SKM-1 (cell line): Measurements from ENCODE around the gene ATP2A3.
"Not testable (repeated sequence)": the region's sequence is repeated elsewhere in the genome, so short reads cannot be mapped to it uniquely, and the experiment has no call there.

Experiments
- DNase-seq: peaks from one replicate; lab custom pipeline; 2025; ENCODE audit not compliant: unreplicated experiment; lab: John Stamatoyannopoulos, UW

ATP2A3 gene

GRCh38 chr17:3991699-3992098, 27.5 kb upstream of the ATP2A3 start:
- DNase-seq: not testable (repeated sequence)

GRCh38 chr17:3990386-3991127, 26.3 kb upstream of the ATP2A3 start:
- DNase-seq: no peak

- DNase-seq: no peak
Measured at GRCh38 chr17:3989041-3989886, 25.0 kb upstream of the ATP2A3 start.

DNA sequence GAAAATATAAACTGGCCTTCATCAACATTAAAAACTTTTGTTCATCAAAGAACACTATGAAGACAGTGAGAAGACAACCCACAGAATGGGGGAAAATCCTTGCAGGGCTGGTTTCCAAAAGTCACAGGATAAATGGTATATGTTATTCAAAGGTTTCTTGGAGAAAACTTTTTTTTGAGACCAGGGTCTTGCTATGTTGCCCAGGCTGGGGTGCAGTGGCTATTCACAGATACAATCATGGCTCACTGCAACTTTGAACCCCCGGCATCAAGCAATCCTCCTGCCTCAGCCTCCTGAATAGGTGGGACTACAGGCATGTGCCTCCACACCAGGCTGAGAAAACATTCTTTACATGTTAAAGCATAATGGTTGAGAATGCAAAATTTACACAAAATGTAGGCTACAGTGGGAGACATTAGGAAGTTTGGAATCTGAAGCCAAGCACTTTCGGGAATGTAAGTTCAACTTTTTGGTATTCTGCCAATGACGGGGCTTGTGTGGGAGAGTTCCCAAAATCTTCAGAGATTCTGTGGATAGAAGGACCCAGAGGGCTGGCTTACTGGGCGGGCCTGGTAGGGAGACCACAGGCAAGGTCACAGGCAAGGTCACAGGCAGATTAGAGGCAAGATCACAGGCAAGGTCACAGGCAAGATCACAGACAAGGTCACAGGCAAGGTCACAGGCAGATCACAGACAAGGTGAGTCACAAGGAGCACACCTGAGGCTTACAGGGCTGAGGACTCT, 24.2 kb upstream of the ATP2A3 start:
- no peak for DNase-seq

DNA sequence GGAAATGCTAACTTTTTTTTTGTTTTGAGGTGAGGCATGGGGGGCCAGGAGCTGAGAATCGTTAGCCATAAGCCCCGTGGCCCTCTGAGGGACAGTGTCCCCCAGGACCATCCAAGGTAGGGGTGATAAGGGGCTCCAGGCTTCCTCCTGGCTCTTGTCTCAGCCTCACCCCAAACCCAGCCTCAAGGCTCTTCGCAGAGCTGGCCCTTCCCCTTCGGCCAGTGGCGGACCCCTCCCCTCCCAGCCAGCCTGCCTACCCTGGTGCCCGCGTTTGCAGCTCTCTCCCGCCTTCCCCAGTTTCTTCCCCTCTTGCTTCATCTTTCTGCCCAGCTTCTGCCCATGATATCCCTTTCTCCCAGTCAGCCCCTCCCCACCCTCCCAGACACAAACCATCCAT, 22.7 kb upstream of the ATP2A3 start:
- no peak for DNase-seq

GRCh38 chr17:3986270-3986938, 22.2 kb upstream of the ATP2A3 start:
- no peak for DNase-seq

GRCh38 chr17:3985846-3986245, 21.6 kb upstream of the ATP2A3 start:
- no peak for DNase-seq

DNA sequence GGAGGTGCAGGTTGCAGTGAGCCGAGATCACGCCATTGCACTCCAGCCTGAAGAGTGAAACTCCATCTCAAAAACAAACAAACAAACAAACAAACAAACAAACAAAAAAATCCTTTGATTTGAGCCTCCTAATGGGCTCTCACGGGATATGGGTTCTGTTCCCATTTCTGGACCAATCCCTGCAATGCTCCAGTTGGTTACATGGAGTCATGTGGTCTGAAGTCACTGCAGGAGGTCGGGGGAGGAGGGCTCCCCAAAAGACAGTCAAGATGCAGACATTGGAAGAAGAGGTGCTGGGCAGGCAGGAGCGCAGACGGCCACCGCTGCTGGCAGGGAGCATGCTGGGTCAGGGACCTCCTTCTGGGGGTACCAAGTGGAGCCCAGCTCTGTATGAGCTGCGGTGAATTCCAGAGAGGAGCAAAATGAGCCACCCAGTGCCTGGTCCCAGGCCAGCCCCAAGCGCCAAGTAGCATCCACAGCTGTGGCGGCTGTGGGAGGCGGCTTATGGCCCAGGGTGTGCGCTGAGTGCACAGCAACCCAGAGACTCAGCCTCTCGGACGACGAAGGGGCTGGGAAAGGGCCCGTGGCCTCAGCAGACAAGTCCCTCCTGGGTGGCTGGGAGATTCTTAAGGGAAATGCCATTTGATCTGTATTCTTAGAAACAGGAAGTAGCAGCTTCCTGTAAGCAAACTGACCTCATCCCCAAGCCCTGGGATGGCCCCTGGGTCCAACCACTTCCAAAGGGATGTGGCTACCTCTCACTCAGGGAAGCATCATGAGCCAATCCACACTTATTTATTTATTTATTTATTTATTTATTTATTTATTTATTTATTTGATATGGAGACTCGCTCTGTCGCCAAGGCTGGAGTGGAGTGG, 19.6 kb upstream of the ATP2A3 start:
- DNase-seq: no peak

- no peak for DNase-seq
Measured at GRCh38 chr17:3982541-3983017, 18.3 kb upstream of the ATP2A3 start.

DNA sequence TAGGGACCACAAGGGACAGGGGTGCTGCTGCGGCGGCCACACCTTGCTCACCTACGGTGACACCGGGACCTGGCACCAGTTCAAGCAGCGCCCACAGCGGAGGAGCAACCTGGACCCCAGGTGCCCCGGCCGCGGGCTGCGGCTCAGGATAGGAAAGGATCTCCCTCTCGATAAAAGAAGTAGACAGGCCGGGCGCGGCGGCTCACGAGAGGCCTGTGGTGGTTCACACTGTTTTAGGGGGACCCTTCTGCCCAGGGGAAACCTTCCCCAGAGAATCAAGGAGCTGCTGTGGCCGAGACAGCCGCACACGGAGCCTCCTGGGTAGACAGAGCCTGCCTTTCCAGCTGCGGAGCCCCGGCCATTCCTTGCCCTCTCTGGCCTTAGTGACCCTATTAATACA, 17.9 kb upstream of the ATP2A3 start:
- no peak for DNase-seq

- DNase-seq: no peak
Measured at GRCh38 chr17:3981455-3981854, 17.2 kb upstream of the ATP2A3 start.

DNA sequence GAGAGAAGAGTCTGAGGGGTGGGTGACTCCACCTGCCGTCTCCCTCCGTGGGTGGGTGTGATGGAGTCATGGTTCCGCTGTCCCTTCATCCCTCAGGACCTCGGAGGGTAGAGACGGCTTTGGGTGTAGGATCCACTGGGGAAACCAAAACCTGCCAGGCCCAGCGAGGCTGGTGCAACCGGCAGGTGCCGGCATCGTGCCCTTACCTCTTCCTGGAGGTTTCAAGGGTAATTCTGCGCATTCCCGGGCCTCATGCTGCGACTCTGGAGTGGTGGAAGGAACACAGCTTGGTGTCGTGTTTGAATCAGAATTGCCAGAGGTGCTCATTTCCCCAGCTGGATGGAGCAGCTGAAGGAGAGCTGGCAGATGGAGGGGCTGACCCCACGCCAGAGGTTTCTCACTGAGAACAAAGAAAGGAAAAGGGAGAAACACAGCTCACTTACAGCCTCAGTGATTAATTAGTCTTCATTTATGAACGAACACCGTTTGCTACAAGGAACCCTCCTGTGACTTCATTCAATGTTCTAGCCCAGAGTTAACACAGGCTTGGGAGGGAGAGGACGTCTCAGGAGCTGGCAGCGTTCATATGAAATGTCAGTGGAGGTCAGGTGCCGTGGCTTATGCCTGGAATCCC, 16.3 kb upstream of the ATP2A3 start:
- no peak for DNase-seq

- no peak for DNase-seq
Measured at GRCh38 chr17:3979290-3979611, 15.0 kb upstream of the ATP2A3 start.

GRCh38 chr17:3978421-3979289, 14.4 kb upstream of the ATP2A3 start:
- no peak for DNase-seq

GRCh38 chr17:3977387-3977786, 13.2 kb upstream of the ATP2A3 start:
- DNase-seq: no peak

DNA sequence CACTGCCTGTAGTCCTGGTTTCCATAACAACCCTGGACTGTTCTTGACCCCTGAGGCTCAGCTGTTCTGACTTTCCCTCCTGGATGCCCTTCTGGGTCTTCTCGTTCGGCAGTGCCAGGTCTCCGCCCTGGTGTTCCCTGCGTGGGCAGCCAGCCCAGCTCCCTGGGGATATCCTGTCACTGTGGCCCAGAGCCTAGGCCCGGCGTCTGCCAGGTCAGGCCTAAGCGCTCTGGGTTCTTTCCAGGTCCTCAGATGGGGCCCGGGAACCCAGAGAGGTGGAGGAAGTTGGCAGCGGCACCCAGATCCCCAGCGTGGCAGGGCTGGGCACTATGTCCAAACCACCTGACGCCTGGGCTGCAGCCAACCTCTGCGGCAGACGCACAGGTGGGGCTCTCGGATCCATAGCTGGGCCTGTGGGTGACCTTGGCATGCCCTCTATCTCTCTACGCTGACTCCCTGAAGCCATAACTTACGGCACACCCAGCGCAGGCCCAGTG, 12.5 kb upstream of the ATP2A3 start:
- DNase-seq: no peak

DNA sequence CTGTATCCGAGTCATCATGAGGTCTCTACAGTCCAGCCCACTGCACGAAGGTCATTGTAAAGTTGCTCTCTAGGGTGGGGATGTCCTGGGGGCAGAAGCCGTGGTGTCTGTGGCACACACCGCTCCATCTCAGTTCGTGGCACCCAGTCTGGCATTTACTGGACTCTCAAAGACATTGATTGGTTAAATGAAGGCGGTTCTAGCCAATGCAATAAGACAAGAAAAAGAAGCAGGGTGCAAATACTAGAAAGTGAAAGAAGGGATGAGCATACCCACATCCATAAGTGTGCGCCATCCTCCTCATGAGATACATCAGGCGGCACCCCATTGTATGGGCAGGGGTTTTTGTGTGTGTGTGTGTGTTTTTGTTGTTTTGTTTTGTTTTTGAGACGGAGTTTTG, 10.7 kb upstream of the ATP2A3 start:
- DNase-seq: no peak

DNA sequence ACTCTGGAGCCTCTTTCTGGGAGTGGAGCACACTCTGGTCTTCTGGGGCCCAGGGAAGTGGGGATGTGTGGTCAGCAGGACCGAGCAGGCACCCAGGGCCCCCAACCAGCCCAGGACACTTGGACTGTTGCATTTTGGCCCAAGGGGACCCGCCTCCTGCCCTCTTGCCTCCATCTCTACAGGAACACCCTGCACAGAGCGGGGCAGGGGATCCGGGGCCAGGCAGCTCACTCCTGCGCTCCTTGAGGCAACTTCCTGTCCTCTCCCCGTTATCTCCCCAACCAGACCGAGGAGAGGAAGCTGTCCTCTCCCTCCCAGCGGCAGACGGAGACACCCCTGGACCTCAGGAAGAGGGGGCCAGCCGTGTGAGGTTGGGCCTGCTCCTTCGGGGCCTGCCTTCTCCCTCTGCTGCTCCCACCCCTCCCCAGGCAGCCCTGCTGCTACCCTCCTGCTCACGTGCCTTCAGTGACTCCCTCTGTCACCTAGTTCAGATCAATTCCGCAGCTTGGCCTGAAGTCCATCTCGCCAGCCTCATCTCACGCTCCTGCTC, 10.0 kb upstream of the ATP2A3 start:
- peak; percentile 51 for DNase-seq
